ENCODE results near the gene PAPSS2.
A peak's percentile ranks its signal among the peaks of the same experiment; 100 is the strongest.
"Not testable (repeated sequence)": the region's sequence is repeated elsewhere in the genome, so short reads cannot be mapped to it uniquely, and the experiment has no call there.

Gene PAPSS2

GRCh38 chr10:87712913-87713616 is 53.4 kb downstream of the PAPSS2 start:
- no peak for DNase-seq

GRCh38 chr10:87713707-87714106 is 54.0 kb downstream of the PAPSS2 start:
- DNase-seq, result no peak

- no peak for DNase-seq
Measured at GRCh38 chr10:87715552-87716347, 56.1 kb downstream of the PAPSS2 start.

- DNase-seq, result no peak
Measured at GRCh38 chr10:87716348-87716670, 56.6 kb downstream of the PAPSS2 start.

DNA sequence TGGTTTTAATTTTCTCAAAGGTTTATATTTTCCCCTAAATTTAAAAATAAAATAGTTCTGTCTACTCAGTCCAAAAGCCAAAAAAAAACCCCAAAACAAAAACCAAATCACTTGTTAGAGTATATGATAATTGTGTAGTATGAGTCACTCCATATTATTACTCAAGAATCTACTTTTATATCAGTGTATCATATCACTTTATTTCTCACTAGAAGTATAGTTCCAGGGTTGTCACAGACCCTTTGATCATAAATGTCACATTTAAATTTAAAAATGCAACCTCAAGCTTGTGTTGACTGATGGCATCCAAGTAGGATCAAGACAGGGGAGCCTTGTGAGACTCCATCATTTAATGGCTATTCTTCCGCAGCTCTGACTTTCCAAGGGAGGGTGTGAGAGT is 61.0 kb downstream of the PAPSS2 start:
- DNase-seq, result no peak

GRCh38 chr10:87721781-87722180 is 62.1 kb downstream of the PAPSS2 start:
- no peak for DNase-seq

DNA sequence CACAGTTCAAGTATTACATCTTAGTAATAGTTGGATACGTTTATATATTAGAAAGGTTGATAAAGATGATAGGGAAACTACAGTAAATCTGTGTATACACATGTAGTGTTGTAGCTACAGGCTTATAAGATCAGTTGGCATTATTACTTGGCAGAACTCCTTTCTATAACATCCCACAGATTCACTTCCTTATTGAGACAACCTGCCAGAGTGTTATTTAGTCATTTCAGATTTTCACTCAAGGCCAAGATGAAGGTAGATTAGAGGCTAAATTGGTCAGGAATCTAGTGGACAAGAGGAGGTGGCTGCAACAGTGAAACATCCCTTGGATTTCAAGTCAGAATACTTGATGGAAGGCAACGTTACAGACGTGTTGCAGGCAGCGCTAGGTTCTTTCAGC is 63.0 kb downstream of the PAPSS2 start:
- no peak for DNase-seq

DNA sequence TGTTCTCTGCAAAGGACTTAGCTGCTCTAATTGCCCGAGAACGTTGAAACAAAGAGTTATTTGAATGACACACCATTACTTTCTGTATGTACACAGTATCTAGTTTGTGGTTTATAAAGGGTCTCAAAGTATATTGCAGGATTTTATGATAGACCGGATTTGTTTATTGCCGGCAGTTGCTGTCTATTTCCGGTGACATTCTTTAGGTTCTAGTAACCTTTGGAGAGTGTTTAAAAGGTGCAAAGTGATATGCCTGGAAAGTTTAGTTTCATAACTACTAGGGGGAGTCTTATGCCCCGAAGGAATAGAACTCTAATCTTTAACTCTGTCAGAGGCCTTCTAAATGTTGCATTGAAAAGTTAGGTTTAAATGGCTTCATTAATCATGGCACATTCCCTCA is 63.8 kb downstream of the PAPSS2 start:
- DNase-seq, result no peak

GRCh38 chr10:87724789-87725188 is 65.1 kb downstream of the PAPSS2 start:
- no peak for DNase-seq

- DNase-seq, result no peak
Measured at GRCh38 chr10:87729940-87730339, 70.3 kb downstream of the PAPSS2 start.

GRCh38 chr10:87733081-87733480 is 73.4 kb downstream of the PAPSS2 start:
- no peak for DNase-seq

GRCh38 chr10:87734987-87735827 is 75.5 kb downstream of the PAPSS2 start:
- peak; percentile 42 for DNase-seq

DNA sequence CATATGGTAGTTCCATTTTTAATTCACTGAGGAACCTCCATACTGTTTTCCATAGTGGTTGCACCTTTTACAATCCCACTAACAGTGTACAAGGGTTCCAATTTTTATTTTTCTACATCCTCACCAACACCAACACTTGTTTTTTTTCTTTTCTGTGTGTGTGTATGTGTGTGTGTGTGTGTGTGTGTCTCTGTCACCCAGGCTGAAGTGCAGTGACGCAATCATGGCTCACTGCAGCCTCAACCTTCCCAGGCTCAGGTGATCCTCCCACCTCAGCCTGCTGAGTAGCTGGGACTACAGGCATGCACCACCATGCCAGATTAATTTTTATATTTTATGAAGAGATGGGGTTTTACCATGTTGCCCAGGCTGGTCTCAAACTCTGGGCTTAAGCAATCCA is 78.6 kb downstream of the PAPSS2 start:
- not testable (repeated sequence) for DNase-seq

GRCh38 chr10:87739703-87740102 is 80.0 kb downstream of the PAPSS2 start:
- DNase-seq, result no peak

- DNase-seq, result no peak
Measured at GRCh38 chr10:87740254-87740655, 80.6 kb downstream of the PAPSS2 start.

DNA sequence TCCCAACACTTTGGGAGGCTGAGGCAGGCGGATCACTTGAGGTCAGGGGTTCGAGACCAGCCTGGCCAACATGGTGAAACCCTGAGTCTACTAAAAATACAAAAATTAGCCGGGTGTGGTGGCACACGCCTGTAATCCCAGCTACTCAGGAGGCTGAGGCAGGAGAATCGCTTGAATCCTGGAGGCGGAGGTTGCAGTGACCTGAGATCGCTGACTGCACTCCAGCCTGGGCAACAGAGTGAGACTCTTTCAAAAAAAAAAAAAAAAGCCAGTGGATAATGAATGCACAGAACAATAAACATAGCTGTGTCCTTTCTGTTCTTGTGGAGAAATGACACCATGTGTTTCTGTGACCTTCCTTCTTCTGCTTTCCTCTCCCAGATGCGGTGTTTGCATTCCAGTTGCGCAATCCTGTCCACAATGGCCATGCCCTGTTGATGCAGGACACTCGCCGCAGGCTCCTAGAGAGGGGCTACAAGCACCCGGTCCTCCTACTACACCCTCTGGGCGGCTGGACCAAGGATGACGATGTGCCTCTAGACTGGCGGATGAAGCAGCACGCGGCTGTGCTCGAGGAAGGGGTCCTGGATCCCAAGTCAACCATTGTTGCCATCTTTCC is 83.4 kb downstream of the PAPSS2 start:
- DNase-seq, result not testable (repeated sequence)

- DNase-seq, result no peak
Measured at GRCh38 chr10:87744606-87745005, 84.9 kb downstream of the PAPSS2 start.

DNA sequence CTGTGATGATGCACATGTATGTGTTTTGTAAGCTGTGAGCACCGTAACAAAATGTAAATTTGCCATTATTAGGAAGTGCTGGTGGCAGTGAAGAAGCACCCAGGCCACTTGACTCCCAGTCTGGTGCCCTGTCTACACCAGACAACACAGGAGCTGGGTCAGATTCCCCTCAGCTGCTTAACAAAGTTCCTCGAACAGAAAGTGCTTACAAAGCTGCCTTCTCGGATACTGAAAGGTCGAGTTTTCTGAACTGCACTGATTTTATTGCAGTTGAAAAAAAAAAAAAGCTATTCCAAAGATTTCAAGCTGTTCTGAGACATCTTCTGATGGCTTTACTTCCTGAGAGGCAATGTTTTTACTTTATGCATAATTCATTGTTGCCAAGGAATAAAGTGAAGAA is 87.2 kb downstream of the PAPSS2 start:
- no peak for DNase-seq

DNA sequence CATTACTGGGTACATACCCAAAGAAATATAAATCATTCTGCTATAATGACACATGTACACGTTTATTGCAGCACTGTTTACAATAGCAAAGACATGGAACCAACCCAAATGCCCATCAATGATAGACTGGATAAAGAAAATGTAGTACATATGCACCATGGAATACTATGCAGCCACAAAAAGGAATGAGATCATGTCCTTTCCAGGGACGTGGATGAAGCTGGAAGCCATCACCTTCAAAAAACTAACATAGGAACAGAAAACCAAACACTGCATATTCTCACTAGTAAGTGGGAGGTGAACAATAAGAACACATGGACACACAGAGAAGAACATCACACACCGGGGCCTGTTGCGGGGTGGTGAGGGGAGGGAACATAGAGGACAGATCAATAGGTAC is 88.6 kb downstream of the PAPSS2 start:
- not testable (repeated sequence) for DNase-seq

DNA sequence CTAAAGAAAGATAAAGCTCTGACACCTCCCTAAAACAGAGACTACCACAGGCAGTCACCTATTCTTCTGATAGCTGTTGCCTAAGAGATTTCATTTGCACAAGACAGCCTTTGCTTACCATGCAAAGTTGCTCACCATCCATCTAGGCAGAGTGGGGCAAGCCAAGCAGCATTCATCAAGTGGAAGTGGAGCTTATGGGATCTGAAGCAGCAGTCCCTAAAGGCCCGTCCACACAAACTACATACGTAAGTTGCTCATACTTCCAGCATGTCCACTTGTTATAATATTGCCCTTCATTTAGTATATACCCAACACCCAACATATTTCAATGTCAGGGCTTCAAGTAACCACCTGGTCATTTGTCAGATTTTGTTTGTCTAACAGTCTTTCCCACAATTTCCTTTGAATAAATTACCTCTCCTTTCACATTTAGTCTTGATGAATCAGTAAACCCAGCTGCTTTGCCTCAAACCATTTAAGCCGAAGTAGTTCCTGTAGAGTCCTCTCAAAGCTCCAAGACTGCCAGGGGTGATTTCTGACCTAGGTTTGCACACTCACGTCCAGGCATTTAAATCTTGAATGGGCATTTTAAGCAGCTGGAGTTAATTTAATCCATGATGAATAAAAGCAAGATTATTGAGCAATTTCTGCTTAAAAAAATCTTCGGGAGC is 90.5 kb downstream of the PAPSS2 start:
- no peak for DNase-seq

DNA sequence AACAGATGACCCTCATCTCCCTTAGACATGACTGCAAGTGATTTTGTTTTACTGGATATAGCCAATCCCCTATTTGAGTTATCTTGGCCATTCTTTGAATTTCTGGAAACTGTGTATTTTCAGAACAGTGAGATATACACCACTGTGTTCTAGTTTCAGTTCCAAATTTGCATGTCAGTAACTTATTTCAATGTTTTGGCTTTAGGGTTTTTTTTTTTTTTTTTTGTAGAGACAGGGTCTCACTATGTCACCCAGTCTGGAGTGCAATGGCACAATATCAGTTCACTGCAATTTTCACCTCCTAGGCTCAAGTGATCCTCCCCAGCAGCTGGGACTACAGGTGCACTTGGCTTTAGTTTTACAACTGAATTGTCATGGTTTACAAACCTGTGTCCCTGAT is 91.1 kb downstream of the PAPSS2 start:
- DNase-seq, result no peak

DNA sequence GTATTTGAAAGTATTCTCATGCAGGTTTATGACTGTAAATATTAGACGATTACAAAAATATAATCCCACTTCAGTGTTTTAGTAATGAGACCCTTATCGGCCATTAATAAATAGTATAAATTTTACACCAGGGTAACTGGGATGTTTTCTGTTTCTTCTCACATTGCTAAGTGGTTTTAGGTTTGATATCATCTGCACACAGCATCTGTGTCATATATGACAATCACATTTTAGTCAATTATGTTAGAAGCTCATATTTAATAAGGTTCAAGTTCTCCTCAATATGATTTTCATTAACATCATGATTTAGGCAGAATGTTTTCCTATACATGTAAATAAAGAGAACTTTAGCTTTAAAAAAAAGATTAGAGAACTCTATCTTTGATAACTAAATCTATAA is 91.6 kb downstream of the PAPSS2 start:
- DNase-seq, result no peak

- no peak for DNase-seq
Measured at GRCh38 chr10:87752566-87752965, 92.9 kb downstream of the PAPSS2 start.
